ENCODE measurements around the gene SH3BP2. TPM values are rescaled to one million over a fixed set of nuclear protein-coding genes. Genes with fewer than 3 reads are reported as not detected.
A peak's percentile ranks its signal among the peaks of the same experiment; 100 is the strongest.

Gene SH3BP2, protein sequence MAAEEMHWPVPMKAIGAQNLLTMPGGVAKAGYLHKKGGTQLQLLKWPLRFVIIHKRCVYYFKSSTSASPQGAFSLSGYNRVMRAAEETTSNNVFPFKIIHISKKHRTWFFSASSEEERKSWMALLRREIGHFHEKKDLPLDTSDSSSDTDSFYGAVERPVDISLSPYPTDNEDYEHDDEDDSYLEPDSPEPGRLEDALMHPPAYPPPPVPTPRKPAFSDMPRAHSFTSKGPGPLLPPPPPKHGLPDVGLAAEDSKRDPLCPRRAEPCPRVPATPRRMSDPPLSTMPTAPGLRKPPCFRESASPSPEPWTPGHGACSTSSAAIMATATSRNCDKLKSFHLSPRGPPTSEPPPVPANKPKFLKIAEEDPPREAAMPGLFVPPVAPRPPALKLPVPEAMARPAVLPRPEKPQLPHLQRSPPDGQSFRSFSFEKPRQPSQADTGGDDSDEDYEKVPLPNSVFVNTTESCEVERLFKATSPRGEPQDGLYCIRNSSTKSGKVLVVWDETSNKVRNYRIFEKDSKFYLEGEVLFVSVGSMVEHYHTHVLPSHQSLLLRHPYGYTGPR
- total RNA-seq, result 10 to 100 TPM; 77.0 to 80.3 TPM

DNA sequence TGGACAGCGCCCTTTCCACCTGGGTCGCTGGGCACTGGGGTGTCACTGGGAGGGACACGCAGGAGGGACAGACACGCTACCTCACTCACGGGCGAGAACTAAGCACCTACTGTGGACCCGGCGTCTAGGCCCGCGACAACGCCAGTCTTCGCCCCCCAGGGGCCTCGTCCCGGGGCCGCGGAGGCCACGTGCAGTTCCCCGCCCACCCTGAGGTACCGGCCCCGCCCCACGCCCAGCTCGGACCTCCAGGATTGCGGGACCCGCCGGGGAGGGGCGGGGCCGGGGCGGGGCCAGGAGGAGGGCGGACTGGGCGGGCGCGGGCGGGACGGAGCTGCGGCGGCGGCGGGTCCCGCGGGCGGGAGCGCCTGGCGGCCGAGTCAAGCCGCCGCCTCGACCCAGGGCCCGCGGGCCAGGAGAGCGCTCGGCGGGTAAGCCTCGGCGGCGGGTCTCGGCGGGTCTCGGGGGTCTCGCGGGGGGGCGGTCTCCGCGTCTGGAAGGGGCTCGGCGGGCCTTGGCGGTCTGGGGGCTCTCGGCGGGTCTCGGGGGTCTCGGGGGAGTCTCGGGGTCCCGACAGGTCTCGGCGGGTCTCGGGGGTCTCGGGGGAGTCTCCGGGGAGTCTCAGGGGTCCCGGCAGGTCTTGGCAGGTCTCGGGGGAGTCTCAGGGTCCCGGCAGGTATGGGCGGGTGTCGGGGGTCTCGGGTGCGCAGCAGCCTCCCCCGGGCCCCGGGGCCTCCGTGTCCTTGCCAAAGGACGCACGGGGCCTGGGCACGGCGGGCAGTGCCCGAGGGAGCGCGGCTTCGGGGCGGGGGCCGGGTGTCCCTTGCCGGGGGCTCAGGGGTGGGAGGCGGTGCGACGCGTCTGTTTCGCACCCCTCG, at the start of gene SH3BP2:
SH3BP2 (plus strand) TSS at position 375 of the 875 bp plus-strand sequence. CDS start 27,533 bp downstream, outside the sequence.
- peaks cover 43% of the 10 kb centered on the region for H3K4me1 Mint-ChIP-seq
- peak within 1 kb of the TSS; percentile 81 for H3K4me3 Mint-ChIP-seq
- peak; percentile 65 for DNase-seq
- H3K36me3 Mint-ChIP-seq (ENCODE audit: low read depth), result no peaks in the 10 kb centered on the region
- H3K27me3 Mint-ChIP-seq, result no peaks in the 10 kb centered on the region
- no peaks in the 10 kb centered on the region for H3K9me3 Mint-ChIP-seq
- CTCF ChIA-PET, result no interaction called here
- POLR2A ChIA-PET, result interaction anchor here (1.1 kb wide), 1 partner anchor 142 kb away, joined by 3 read pairs; no protein-coding TSS in a partner anchor
- peak within 1 kb of the TSS; percentile 29 for H3K27ac Mint-ChIP-seq

DNA sequence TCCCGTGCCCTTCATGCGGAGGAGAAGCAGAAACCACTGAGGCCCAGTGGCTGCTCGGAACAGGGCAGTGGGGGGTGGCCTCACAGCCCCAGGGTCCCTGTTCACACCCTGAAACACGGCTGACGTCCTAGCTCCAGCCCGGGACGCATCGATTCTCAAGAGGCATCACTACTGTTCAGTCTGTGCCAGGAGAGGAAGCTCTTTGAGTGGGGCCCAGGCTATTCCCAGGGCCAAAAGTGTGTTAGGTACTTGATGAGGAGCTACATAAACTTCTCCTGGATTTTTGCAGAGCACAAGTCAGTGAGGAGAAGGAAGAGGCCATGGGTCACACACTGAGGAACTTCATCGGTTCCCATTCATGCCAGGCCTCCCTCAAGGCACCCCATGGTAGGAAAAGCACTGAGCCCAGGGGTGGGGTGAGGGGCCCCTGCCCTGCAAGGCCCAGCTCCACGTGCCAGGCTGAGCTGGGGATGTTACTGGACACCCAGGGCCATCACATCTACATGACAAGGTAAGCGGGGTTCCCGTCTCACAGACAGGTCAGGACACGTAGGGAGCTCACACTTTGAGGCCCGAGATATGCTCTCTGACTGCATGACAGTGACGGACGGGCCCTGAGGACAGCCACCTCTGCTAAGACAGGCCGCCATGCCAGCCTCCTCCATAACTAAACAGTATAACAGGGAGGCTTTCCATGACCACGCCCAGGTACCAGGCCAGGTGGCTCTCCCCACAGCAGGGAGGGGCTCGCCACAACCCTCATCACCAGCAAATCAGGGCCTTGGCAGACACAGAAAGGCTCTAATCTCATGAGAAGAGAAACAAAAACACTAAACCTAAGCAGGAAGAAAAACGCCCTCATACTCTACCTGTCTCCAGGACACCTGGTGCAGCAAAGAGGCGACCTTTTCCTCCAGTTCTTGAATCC, 49.1 kb upstream of the SH3BP2 start:
- H3K4me1 Mint-ChIP-seq, result peaks cover 48% of the 10 kb centered on the region
- no peaks in the 10 kb centered on the region for H3K9me3 Mint-ChIP-seq
- peaks cover 77% of the 10 kb centered on the region for H3K36me3 Mint-ChIP-seq (ENCODE audit: low read depth)
- no peak overlapping the region for H3K4me3 Mint-ChIP-seq
- ChIA-PET CTCF (interaction anchor here (1.0 to 1.5 kb wide), 2 partner anchors 21 to 95 kb away, joined by 3 to 5 read pairs; no protein-coding TSS in a partner anchor), POLR2A (interaction anchor here (3.7 kb wide), 1 partner anchor 12 kb away, joined by 33 read pairs; the partner anchor contains the start of gene TNIP2)
- no peak for DNase-seq
- no peak overlapping the region for H3K27ac Mint-ChIP-seq
- H3K27me3 Mint-ChIP-seq, result no peaks in the 10 kb centered on the region

DNA sequence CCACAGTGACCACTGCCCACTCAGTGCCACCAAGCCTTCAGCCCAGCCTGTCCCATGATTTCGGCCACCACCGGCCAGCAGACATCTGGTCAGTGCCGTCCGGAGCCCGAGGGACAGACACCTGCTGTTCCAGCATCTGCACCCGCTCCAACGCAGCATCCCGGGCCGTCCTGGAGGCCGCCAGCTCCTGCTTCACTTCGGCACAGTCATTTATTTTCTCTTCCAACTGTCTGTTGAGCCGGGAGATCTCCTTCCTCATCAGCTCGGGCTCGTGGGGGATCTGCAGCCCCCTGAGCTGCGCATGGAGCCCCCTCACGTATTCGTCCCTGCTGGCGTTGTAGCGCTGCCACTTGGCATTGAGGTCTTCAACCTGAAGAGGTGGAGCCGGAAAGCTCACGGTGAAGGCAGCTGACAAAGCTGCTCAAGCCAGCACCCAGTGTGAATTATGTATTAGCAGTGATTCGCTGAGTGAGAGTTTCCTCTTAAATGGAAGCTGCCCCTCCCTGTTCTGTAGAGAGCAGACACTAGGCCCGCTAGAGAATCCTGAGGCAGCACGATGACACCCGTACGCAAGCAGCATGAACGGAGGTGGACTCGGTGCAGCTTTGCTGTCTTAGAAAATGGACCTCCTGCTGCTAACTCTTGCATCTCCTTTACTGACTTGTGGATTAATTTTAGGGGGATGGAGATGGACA, 48.2 kb upstream of the SH3BP2 start:
- Mint-ChIP-seq H3K4me3 (no peak overlapping the region), H3K9me3 (no peaks in the 10 kb centered on the region), H3K27ac (peak overlapping the region; percentile 96), H3K36me3 (ENCODE audit: low read depth) (peaks cover 73% of the 10 kb centered on the region), H3K27me3 (no peaks in the 10 kb centered on the region), H3K4me1 (peaks cover 49% of the 10 kb centered on the region)
- no peak for DNase-seq
- POLR2A ChIA-PET, result interaction anchor here (0.8 to 3.7 kb wide), 3 partner anchors 11 to 31 kb away, joined by 3 to 33 read pairs (median 5); partner anchors contain the start of gene TNIP2
- CTCF ChIA-PET, result interaction anchor here (0.6 to 1.5 kb wide), 2 partner anchors 20 kb away, joined by 5 read pairs; no protein-coding TSS in a partner anchor

DNA sequence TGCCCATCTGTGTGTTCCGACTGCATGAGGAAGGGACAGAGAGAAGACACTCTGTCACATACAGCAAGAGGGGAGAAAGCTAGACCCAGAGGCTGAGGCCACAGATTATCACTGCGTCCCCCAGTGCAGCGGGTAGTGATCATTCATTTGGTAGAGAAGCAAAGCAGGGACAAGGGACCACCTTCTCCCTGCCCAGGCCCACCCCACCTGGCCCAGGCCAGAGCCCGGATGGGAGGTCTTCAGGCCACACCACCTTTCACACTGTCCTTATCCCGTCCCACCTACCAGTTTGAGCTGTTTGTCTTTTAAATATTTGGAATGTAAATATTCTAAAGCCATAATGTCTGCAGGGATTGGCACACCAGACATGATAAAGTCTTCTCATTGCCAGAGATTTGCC, 47.4 kb upstream of the SH3BP2 start:
- POLR2A ChIA-PET, result interaction anchor here (0.8 to 3.7 kb wide), 11 partner anchors 11 to 483 kb away, joined by 3 to 33 read pairs (median 4); partner anchors contain the start of genes MXD4 and TNIP2
- CTCF ChIA-PET, result interaction anchor here (0.6 to 1.0 kb wide), 2 partner anchors 21 to 40 kb away, joined by 4 to 5 read pairs; no protein-coding TSS in a partner anchor
- no peak for DNase-seq
- Mint-ChIP-seq H3K27ac (peak overlapping the region; percentile 96), H3K4me1 (peaks cover 51% of the 10 kb centered on the region), H3K36me3 (ENCODE audit: low read depth) (peaks cover 67% of the 10 kb centered on the region), H3K9me3 (no peaks in the 10 kb centered on the region), H3K27me3 (no peaks in the 10 kb centered on the region), H3K4me3 (peak overlapping the region; percentile 68)

DNA sequence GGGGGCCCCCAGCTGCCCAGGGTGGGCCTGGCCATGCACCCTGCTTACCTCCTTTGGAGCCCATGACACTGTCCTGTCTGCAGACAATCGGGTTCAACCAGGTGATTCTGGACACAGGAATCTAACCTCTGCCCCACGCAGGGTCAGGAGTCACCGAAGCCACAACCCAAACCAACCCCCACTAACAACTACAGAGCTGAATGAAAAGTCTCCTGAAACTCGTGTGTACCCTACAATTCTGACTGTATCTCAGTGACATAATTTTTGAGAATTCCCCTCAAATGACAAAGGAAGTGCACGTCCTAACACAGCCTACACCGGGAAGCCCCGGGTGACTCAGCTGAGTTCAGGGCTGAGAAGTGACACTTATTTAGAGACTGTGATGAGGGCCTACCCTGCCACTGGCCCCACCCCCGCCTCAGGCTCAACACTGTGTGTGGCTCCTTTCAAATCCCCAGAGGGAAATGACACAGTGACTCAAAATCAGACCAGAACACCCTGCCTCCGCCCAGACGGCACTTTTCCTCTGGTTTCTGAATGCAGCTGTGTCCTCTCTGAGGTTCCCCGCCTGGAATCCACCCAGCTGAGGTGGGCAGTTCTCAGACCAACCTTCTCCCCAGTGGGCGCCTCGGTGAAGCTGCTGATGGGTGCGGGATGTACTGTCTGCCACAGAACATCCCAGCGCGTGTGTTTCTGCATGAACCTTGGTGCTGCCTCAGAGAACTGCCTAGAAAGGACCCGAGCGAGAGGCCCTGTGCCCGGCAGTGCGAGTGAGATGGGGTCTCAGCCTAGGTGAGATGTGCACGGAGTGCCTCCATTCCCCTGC, 46.7 kb upstream of the SH3BP2 start:
- ChIA-PET CTCF (interaction anchor here (0.8 to 1.5 kb wide), 3 partner anchors 15 to 39 kb away, joined by 3 to 4 read pairs (median 3); no protein-coding TSS in a partner anchor), POLR2A (interaction anchor here (0.7 to 3.7 kb wide), 13 partner anchors 8 to 484 kb away, joined by 3 to 33 read pairs (median 4); partner anchors contain the start of genes MXD4 and TNIP2)
- no peaks in the 10 kb centered on the region for H3K9me3 Mint-ChIP-seq
- peak; percentile 92 for DNase-seq
- H3K27me3 Mint-ChIP-seq, result no peaks in the 10 kb centered on the region
- H3K4me3 Mint-ChIP-seq, result peak overlapping the region; percentile 68
- peaks cover 62% of the 10 kb centered on the region for H3K36me3 Mint-ChIP-seq (ENCODE audit: low read depth)
- H3K27ac Mint-ChIP-seq, result peak overlapping the region; percentile 96
- peaks cover 54% of the 10 kb centered on the region for H3K4me1 Mint-ChIP-seq

DNA sequence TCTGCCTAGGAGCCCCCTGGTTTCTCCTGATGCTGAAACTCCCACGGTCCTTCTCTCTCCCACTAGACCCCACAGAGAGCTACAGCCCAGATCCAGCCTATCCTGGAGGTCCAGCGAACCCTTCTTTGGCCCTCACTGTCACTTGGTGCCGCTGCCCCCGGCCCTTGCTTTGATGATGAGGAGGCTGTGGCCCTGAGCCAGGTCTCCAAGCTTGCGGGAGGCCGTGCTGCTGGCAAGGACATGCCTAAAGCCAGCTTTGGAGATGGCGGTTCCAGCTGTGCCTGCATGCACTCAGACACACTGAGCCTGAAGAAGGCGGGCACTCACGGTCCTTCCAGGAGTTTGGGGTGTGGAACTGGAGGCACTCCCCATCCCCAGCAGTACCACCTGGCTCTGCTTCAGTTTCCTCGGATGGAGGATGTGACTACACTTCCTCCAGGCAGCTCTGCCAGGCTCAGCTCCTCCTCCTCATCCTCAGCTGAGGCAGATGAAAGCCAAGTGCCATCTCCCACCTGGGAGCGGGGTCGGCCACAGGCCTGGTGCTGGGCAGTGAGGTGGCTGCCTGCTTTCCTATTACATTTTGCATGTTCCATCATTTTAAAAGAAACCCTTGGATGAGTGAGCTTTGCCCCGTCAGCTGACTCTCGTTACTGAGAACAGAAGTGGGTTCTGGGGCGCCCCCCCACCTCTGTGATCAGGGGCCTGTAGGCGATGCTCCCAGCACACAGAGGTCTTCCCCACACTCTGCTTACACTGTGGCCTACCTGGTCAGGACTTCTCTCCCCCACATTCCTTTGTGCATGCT, 45.8 kb upstream of the SH3BP2 start:
- ChIA-PET CTCF (interaction anchor here (1.5 kb wide), 1 partner anchor 14 kb away, joined by 3 read pairs; no protein-coding TSS in a partner anchor), POLR2A (interaction anchor here (0.7 to 3.7 kb wide), 10 partner anchors 9 to 485 kb away, joined by 3 to 33 read pairs (median 4); partner anchors contain the start of genes MXD4 and TNIP2)
- no peaks in the 10 kb centered on the region for H3K9me3 Mint-ChIP-seq
- no peaks in the 10 kb centered on the region for H3K27me3 Mint-ChIP-seq
- H3K4me1 Mint-ChIP-seq, result peaks cover 54% of the 10 kb centered on the region
- DNase-seq, result peak; percentile 33
- peak overlapping the region; percentile 96 for H3K27ac Mint-ChIP-seq
- peaks cover 58% of the 10 kb centered on the region for H3K36me3 Mint-ChIP-seq (ENCODE audit: low read depth)
- peak overlapping the region; percentile 68 for H3K4me3 Mint-ChIP-seq

DNA sequence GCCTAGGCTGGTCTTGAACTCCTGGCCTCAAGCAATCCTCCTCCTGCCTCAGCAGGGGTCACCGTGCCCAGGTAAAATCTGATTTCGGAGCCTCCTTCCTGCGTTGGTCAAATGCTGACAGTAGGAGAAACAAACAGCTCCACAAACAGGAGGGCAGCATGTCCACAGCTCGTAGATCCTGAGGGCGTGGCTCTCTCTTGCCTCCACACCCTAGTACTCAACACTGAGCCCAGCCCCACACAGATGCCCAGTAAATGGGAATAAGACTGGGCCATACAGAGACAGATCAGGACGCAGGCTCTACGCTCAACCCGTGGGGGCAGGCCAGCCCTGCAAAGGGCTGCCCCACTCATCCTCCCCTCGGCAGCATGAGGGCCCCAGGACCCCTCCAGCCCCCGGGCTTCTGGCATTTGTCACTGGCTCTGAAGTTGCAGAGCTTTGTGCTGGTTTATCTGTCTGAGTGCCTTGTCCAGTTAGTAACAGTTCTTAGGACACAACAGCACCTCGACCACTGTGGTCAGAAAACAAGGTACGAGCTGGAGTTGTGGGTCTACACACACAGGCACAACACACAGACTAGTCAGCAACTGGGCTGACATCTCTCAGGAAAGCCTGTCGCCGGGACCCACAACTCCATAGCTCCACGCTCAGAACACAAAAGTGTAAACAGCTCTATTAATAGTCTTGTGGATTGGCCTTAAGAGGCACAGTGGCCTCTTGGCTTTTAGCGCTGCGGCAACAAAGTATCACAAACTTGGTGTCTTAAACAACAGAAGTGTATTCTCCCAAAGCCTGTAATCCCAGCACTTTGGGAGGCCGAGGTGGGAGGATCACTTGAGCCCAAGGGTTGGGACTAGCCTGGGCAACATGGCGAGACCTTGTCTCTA, 41.9 kb upstream of the SH3BP2 start:
- POLR2A ChIA-PET, result interaction anchor here (1.2 kb wide), 1 partner anchor 185 kb away, joined by 4 read pairs; no protein-coding TSS in a partner anchor
- no peak for DNase-seq

DNA sequence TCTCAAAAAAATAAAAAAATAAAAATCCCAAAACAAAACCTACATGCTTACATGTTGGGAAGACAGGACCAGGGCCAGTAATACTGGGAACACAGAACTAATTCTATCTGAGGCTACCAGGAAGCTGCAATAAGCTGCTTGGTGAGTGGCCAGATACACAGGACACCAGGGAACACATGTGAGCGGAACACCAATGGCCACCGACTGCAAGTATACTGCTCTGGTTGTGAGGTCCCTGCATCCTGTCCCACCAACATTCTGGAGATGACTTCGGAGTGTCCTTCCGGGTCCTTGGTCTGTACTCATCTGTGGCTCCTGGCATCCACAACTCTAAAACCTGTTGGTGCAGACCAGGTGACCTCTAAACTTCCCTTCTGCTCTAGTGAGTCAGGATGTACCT, 39.4 kb upstream of the SH3BP2 start:
- ChIA-PET CTCF (no interaction called here), POLR2A (no interaction called here)
- H3K4me3 Mint-ChIP-seq, result no peak overlapping the region

More for the DNA sequence above, 41.9 kb upstream of the SH3BP2 start:
- CTCF ChIA-PET, result no interaction called here
- H3K27me3 Mint-ChIP-seq, result no peaks in the 10 kb centered on the region
- H3K27ac Mint-ChIP-seq, result no peak overlapping the region
- peaks cover 42% of the 10 kb centered on the region for H3K36me3 Mint-ChIP-seq (ENCODE audit: low read depth)
- H3K4me3 Mint-ChIP-seq, result no peak overlapping the region
- no peaks in the 10 kb centered on the region for H3K9me3 Mint-ChIP-seq
- H3K4me1 Mint-ChIP-seq, result peaks cover 48% of the 10 kb centered on the region

More for the DNA sequence above, 39.4 kb upstream of the SH3BP2 start:
- DNase-seq, result no peak
- H3K36me3 Mint-ChIP-seq (ENCODE audit: low read depth), result peaks cover 21% of the 10 kb centered on the region
- H3K27ac Mint-ChIP-seq, result no peak overlapping the region
- H3K9me3 Mint-ChIP-seq, result no peaks in the 10 kb centered on the region
- peaks cover 37% of the 10 kb centered on the region for H3K4me1 Mint-ChIP-seq
- no peaks in the 10 kb centered on the region for H3K27me3 Mint-ChIP-seq

Data from activated CD4-positive, alpha-beta memory T cell treated with anti-CD3 and anti-CD28 coated beads, Interleukin-2, amount 10 ng/mL, durations not matched to agents 7 days and 5 days (primary cell).